GM23338 (cell line): ENCODE measurements around the gene COL9A3.

Experiments
- EZH2phosphoT487 ChIP-seq: fragments of 200-600 bp; sonication (generic); IDR thresholded peaks from one replicate; pipeline ENCODE4 v1.8.1; 2018; ENCODE audit warnings: antibody characterized with exemption; ENCODE audit not compliant: unreplicated experiment
- POLR2AphosphoS5 ChIP-seq: IDR thresholded peaks from 2 replicates; pipeline ENCODE4 v1.6.1; 2016; ENCODE audit warnings: antibody characterized with exemption, low read depth

DNA sequence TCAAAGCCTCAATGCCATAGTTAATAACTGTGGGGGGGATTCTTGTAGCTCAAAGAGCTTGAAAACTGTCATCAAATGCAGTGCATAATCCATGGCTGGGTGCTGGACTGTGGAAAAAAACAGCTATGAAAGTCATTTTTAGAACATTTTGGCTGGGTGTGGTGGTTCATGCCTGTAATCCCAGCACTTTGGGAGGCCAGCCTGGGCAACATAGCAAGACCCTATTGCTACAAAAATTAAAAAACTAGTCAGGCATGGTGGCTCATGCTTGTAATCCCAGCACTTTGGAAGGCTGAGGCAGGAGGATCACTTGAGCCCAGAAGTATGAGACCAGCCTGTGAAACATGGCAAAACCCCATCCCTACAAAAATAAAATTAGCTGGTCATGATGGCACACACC is 32.6 kb downstream of the COL9A3 start:
- TF ChIP-seq POLR2AphosphoS5 (no peak), EZH2phosphoT487 (no peak)
